OCI-LY1 (cell line): ENCODE measurements around the gene C9orf72.

Experiments used
- EZH2 ChIP-seq: fragments of 200-600 bp; sonication (generic), shearing (Covaris generic); IDR thresholded peaks from 2 replicates; pipeline ENCODE4 v1.8.0; 2017; ENCODE audit warnings: borderline replicate concordance, mixed run types, mild to moderate bottlenecking, antibody characterized with exemption, low read length, moderate library complexity, mixed read lengths
- TF ChIP-seq, protein P1 (sequence below): fragments of 200-600 bp; sonication (generic), shearing (Covaris generic); IDR thresholded peaks from 2 replicates; pipeline ENCODE4 v1.5.1; 2017; ENCODE audit warnings: mild to moderate bottlenecking, antibody characterized with exemption, low read length, moderate library complexity, mixed read lengths

DNA sequence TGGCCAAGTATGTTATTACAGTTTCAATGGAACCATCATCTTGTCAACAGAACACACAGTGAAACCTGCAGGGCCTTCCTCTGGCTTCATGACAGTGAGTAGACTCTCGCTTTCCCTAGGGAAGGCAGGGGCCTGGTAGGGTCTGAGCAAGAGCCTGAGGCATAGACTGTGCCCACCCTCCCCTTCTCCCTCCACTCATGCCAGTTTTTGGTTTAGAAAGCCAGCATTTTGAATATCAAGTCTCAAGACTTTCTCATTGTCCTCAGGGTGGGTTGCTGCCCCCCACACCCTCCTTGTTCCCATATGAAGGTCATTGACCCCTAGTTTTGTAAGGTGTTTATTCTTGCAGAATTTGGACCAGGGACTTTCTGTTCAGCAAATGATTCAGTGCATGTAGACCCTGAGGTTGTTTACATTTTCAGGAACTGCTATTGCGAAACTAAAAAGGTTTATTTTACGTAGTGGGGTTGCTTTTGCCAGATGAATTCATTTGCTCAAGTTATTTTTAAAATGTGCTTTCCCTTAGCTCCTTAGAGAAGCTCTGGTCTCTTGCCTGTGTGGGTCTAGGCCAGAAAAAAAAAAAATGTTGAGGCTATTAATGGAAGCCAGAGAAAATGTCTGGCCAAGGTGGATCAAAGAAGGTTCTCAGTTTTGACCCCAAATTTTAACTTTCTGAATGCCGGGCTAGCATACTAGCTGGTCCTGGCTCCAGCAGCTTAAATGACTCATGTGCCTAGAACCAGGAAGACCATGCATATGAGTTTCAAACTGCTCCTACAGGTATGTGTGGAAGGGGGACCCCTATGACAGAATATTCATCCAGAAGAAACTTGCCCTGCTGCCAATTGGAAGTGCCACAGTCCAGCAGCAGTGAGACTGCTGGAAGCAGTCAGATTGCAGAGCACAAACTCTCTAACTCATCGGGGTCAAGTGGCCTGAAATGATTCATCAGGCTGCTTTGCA is 33.5 kb downstream of the C9orf72 start:
- TF ChIP-seq, protein P1, sequence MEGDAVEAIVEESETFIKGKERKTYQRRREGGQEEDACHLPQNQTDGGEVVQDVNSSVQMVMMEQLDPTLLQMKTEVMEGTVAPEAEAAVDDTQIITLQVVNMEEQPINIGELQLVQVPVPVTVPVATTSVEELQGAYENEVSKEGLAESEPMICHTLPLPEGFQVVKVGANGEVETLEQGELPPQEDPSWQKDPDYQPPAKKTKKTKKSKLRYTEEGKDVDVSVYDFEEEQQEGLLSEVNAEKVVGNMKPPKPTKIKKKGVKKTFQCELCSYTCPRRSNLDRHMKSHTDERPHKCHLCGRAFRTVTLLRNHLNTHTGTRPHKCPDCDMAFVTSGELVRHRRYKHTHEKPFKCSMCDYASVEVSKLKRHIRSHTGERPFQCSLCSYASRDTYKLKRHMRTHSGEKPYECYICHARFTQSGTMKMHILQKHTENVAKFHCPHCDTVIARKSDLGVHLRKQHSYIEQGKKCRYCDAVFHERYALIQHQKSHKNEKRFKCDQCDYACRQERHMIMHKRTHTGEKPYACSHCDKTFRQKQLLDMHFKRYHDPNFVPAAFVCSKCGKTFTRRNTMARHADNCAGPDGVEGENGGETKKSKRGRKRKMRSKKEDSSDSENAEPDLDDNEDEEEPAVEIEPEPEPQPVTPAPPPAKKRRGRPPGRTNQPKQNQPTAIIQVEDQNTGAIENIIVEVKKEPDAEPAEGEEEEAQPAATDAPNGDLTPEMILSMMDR = no peak
- no peak for TF ChIP-seq EZH2
